Psoas muscle (tissue), 8 donors: ENCODE results near the gene ZNF175. TPM values are rescaled to one million over a fixed set of nuclear protein-coding genes. Genes with fewer than 3 reads are reported as not detected.
A peak's percentile ranks its signal among the peaks of the same experiment; 100 is the strongest.

Experiments used
- ATAC-seq, 4 donors: fragments of 200-7000 bp; cut with Tn5 transposase; one replicate each; pipeline ENCODE4 v1.9.1; 2020; ENCODE audit warnings: moderate library complexity in 3 of 4, mild to moderate bottlenecking in 2 of 4
- DNase-seq, 2 donors: peaks; one replicate each; pipeline ENCODE4 v3.0.0-alpha.2; 2020
- H3K27ac ChIP-seq: fragments of 200-600 bp; one replicate; pipeline ENCODE4 v1.8.0; 2022
- H3K27me3 ChIP-seq, 3 donors: fragments of 200-600 bp in 1 of 3; one replicate each; pipeline versions ENCODE4 v1.6.1 to v1.8.0; 2013 to 2022; ENCODE audit warnings: low read length in 2 of 3, mild to moderate bottlenecking in 2 of 3, moderate library complexity in 1 of 3; ENCODE audit not compliant: insufficient read depth in 3 of 3
- H3K36me3 ChIP-seq, 2 donors: fragments of 200-600 bp in 1 of 2; one replicate each; pipeline versions ENCODE4 v1.6.1 to v1.8.0; 2013 to 2022; ENCODE audit warnings: low read depth in 1 of 2, mild to moderate bottlenecking in 1 of 2, moderate library complexity in 1 of 2; ENCODE audit not compliant: insufficient read depth in 1 of 2
- H3K4me1 ChIP-seq: fragments of 200-600 bp; one replicate; pipeline ENCODE4 v1.8.0; 2022
- H3K4me3 ChIP-seq: fragments of 200-600 bp; one replicate; pipeline ENCODE4 v1.8.0; 2022; ENCODE audit warnings: mild to moderate bottlenecking
- H3K9me3 ChIP-seq: fragments of 200-600 bp; one replicate; pipeline ENCODE4 v1.8.0; 2022
- WGBS, 3 donors: extraction: QIAGEN DNeasy Blood & Tissue Kit; methylation state at CpG; one replicate each; pipeline versions ENCODE4 v1.1.6 to v1.1.7; 2013; 5-methylcytosine and 5-hydroxymethylcytosine counted together
- intact Hi-C, 2 donors: fragments of 100-400 bp; cut with DNase I; formaldehyde crosslinking; loops; one replicate each; pipeline versions ENCODE4 v1.11.0 to v1.14.2; 2022
- polyA plus RNA-seq, 3 donors: library from polyadenylated mRNA; stranded (reverse); fragments of 200-250 nt; gene quantifications; one replicate each; pipeline ENCODE4 v1.2.3, GENCODE V29; 2013
- total RNA-seq, 4 donors: library from RNA; stranded (reverse); fragmentation: NEBNext Ultra II Directional in 2 of 4; extraction: Animal tissue kit (Norgen Biotek cat#: 25700) in 2 of 4; gene quantifications; one replicate each; pipeline versions ENCODE4 v1.2.1 to v1.2.4, GENCODE V29; 2021 to 2023
- TF ChIP-seq, protein P1 (sequence below): fragments of 200-600 bp; IDR thresholded peaks from one replicate; pipeline ENCODE4 v1.8.0; 2022; ENCODE audit warnings: antibody characterized with exemption
- donor health status: healthy with polysubstance abuse.
- donor health status: DM: no; HTN: no; CAD: no; lungs with moderate emphysema.
- donor health status: Bipolar disorder and iron deficiency.
- donor health status: healthy.
- donor health status: DM: yes; HTN: yes; CAD: no.
- donor health status: DM: no; HTN: no; CAD: no.
- donor health status: DM: no; HTN: no; CAD: no.
- donor health status: DM: yes; HTN: yes; CAD: no.

Gene ZNF175
- total and polyA plus RNA-seq, 7 donors, result 2.3 to 8.9 (median 5.0) TPM

DNA sequence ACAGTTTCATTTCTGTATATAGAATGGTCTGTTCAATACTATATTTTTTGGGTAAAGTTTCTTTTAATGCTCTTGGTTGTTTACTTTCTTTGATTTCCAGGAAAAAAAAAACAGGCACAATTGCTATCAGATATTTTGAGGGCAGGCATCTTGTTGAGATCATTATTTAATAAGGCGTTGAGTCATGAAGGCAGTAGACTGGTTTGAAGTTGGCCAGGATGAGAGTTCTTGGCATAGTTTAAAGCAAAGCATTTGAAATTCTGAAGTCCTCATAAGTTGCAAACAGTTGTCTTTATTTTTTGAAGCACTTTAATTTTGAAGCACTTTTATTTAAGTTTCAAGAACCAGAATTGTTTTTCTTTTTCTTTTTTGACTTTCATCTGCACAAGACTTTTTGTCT lies 2.6 kb upstream of the ZNF175 start:
- TF ChIP-seq, protein P1, sequence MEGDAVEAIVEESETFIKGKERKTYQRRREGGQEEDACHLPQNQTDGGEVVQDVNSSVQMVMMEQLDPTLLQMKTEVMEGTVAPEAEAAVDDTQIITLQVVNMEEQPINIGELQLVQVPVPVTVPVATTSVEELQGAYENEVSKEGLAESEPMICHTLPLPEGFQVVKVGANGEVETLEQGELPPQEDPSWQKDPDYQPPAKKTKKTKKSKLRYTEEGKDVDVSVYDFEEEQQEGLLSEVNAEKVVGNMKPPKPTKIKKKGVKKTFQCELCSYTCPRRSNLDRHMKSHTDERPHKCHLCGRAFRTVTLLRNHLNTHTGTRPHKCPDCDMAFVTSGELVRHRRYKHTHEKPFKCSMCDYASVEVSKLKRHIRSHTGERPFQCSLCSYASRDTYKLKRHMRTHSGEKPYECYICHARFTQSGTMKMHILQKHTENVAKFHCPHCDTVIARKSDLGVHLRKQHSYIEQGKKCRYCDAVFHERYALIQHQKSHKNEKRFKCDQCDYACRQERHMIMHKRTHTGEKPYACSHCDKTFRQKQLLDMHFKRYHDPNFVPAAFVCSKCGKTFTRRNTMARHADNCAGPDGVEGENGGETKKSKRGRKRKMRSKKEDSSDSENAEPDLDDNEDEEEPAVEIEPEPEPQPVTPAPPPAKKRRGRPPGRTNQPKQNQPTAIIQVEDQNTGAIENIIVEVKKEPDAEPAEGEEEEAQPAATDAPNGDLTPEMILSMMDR, result no peak
- Histone ChIP-seq H3K9me3 (no peaks in the 10 kb centered on the region), H3K27ac (no peak overlapping the region), H3K27me3 (peaks cover 0 to 18% (median 11%) of the 10 kb centered on the region in 3 donors), H3K4me1 (peaks cover 11% of the 10 kb centered on the region), H3K36me3 (peaks cover 0 to 7% of the 10 kb centered on the region in 2 donors), H3K4me3 (no peak overlapping the region)
- no peak for DNase-seq
- ATAC-seq, result no peak
- WGBS, 3 donors, result 79 to 84% (median 83%) methylated on average over 1 of the region's 1 CpG
- intact Hi-C loops, result no loop called here

DNA sequence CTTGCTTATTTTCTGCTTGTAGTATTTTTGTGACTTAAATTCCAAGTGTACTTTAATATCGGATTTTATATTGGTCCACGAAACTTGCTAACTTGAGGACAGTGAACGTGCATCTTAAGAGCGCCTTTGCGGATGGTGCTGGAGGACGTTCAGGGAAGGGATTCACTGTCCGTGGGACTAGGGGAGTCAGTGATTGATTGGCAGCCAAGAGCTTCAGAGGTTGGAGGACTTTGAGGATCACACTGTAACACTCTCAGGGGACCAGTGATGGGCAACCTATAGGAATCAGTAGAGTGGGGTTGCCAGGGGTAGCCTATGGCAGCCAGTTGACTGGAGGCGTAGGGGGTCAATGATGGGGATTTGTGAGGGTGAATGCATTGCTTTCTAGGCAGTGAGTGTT lies 516 bp downstream of the ZNF175 start:
- ATAC-seq, result peak in 1 of 4 donors; percentile 23
- peaks cover 0 to 30% of the 10 kb centered on the region in 2 donors for H3K36me3 ChIP-seq
- H3K4me3 ChIP-seq, result peak overlapping the region; percentile 81
- intact Hi-C loops, result loop anchor here in 1 of 2 donors (5.0 kb wide), 1 partner anchor 234 kb away; no protein-coding TSS in a partner anchor
- 3 to 7% (median 7%) methylated on average over 8 of the region's 8 CpGs for whole genome bisulfite sequencing, 3 donors
- peaks cover 11% of the 10 kb centered on the region for H3K4me1 ChIP-seq
- H3K27me3 ChIP-seq, result peaks cover 0 to 13% (median 0%) of the 10 kb centered on the region in 3 donors
- peak overlapping the region; percentile 72 for H3K27ac ChIP-seq
- H3K9me3 ChIP-seq, result no peaks in the 10 kb centered on the region
- no peak for DNase-seq
- TF ChIP-seq, protein P1, result no peak

DNA sequence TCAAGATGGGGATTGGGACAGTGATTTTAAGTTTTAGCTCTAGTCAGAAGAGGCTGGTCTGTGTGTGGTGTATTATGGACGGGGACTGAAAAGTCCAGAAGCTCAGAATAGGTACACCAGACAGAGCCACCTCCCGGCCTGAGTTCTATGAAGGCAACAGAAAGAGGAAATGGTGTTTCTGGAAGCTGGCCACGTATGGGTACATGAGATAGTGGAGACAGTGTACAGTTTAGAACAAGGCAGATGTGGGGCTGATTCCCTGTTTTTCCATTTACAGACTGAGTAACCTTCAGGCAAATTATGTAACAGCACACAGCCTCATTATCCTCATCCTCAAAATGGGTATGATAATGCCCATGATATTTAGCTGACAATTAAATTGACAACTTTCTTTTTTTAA lies 1.3 kb downstream of the ZNF175 start:
- peak overlapping the region; percentile 81 for H3K4me3 ChIP-seq
- intact Hi-C loops, result loop anchor here (2.0 to 5.0 kb wide), 3 partner anchors 20 to 235 kb away; no protein-coding TSS in a partner anchor
- 70 to 74% (median 72%) methylated on average over 3 of the region's 3 CpGs for WGBS, 3 donors

DNA sequence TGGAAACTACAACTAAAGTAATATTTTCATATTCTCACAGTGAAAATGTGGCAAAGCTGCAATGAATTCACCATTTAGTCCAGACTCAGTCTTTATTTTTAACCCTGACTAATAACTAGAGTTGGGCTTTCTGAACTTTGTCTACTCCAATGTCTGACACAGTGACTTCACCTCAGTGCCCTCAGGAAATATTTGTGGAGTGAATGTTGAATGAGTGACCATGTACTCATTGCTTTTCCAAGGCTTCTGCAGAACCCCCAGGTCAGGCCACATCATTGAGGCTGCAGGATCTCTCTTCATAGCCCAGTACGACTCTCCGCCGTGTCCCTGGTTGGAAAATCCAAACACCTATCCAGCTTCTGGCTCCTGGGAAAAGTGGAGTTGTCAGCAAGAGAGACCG lies 1.8 kb downstream of the ZNF175 start:
- Histone ChIP-seq H3K4me1 (peaks cover 11% of the 10 kb centered on the region), H3K4me3 (no peak overlapping the region), H3K36me3 (peaks cover 2 to 33% of the 10 kb centered on the region in 2 donors), H3K9me3 (no peaks in the 10 kb centered on the region), H3K27me3 (peaks cover 0 to 4% (median 0%) of the 10 kb centered on the region in 3 donors), H3K27ac (no peak overlapping the region)
- WGBS, 3 donors, result 95 to 98% (median 95%) methylated on average over 4 of the region's 4 CpGs
- ATAC-seq (no peak), DNase-seq (no peak)
- intact Hi-C loops, result loop anchor here (2.0 to 5.0 kb wide), 3 partner anchors 20 to 236 kb away; no protein-coding TSS in a partner anchor
- TF ChIP-seq, protein P1, result no peak

More for the DNA sequence above, 1.3 kb downstream of the ZNF175 start:
- H3K9me3 ChIP-seq, result no peaks in the 10 kb centered on the region
- H3K27ac ChIP-seq, result no peak overlapping the region
- TF ChIP-seq, protein P1, result no peak
- peaks cover 11% of the 10 kb centered on the region for H3K4me1 ChIP-seq
- ATAC-seq (no peak), DNase-seq (no peak)
- H3K27me3 ChIP-seq, result peaks cover 0 to 9% (median 0%) of the 10 kb centered on the region in 3 donors
- H3K36me3 ChIP-seq, result peaks cover 2 to 33% of the 10 kb centered on the region in 2 donors

DNA sequence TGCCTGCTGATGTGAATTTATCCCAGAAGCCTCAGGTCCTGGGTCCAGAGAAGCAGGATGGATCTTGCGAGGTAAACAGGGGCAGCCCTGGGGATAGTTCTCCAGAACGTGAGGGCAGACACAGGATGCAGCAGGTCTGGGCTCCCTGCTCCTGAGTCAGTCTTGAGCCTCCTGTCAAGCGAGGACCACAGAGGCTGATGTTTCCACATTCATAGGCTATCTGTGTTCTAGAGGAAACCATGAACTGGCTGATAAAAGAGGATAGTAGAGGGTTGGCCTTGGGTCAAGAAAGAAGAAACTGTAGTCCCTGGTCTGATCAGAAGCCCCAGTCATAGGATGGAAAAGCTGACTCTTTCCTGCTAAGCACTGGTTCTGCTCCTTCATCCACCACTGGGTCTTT lies 2.2 kb downstream of the ZNF175 start:
- intact Hi-C loops, result loop anchor here (2.0 to 5.0 kb wide), 3 partner anchors 19 to 236 kb away; no protein-coding TSS in a partner anchor
- Histone ChIP-seq H3K9me3 (no peaks in the 10 kb centered on the region), H3K27ac (no peak overlapping the region), H3K4me1 (peaks cover 11% of the 10 kb centered on the region), H3K36me3 (peaks cover 2 to 35% of the 10 kb centered on the region in 2 donors), H3K4me3 (no peak overlapping the region), H3K27me3 (peaks cover 0 to 3% (median 0%) of the 10 kb centered on the region in 3 donors)
- no peak for ATAC-seq
- DNase-seq, result no peak
- TF ChIP-seq, protein P1, result no peak
- 91 to 96% (median 93%) methylated on average over 3 of the region's 3 CpGs for WGBS, 3 donors
